Hematopoietic multipotent progenitor cell treated with erythropoietin and hydrocortisone succinate and interleukin-3 and kit ligand, for 4 days (in vitro differentiated cells): ENCODE data around the gene LGI4.
"Not testable (repeated sequence)": the region's sequence is repeated elsewhere in the genome, so short reads cannot be mapped to it uniquely, and the experiment has no call there.

Experiments used
- DNase-seq: peaks from one replicate; pipeline ENCODE4 v3.0.0-alpha.2; 2015

The LGI4 gene

GRCh38 chr19:35105411-35106290 lies 29.2 kb downstream of the LGI4 start:
- no peak for DNase-seq

GRCh38 chr19:35105047-35105410 lies 29.8 kb downstream of the LGI4 start:
- DNase-seq = no peak

- no peak for DNase-seq
Observed at GRCh38 chr19:35104361-35104760, 30.5 kb downstream of the LGI4 start.

- not testable (repeated sequence) for DNase-seq
Observed at GRCh38 chr19:35103614-35104013, 31.2 kb downstream of the LGI4 start.

DNA sequence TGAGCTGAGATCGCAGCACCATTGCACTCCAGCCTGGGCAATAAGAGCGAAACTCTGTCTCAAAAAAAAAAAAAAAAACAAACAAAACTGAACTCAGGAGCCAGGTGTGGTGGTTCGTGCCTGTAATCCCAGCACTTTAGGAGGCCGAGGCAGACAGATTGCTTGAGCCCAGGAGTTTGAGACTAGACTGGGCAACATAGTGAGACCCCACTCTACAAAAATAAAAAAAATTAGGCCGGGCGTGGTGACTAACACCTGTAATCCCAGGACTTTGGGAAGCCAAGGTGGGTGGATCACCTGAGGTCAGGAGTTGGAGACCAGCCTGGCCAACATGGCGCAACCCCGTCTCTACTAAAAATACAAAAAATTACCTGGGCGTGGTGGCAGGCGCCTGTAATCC lies 32.9 kb downstream of the LGI4 start:
- not testable (repeated sequence) for DNase-seq

DNA sequence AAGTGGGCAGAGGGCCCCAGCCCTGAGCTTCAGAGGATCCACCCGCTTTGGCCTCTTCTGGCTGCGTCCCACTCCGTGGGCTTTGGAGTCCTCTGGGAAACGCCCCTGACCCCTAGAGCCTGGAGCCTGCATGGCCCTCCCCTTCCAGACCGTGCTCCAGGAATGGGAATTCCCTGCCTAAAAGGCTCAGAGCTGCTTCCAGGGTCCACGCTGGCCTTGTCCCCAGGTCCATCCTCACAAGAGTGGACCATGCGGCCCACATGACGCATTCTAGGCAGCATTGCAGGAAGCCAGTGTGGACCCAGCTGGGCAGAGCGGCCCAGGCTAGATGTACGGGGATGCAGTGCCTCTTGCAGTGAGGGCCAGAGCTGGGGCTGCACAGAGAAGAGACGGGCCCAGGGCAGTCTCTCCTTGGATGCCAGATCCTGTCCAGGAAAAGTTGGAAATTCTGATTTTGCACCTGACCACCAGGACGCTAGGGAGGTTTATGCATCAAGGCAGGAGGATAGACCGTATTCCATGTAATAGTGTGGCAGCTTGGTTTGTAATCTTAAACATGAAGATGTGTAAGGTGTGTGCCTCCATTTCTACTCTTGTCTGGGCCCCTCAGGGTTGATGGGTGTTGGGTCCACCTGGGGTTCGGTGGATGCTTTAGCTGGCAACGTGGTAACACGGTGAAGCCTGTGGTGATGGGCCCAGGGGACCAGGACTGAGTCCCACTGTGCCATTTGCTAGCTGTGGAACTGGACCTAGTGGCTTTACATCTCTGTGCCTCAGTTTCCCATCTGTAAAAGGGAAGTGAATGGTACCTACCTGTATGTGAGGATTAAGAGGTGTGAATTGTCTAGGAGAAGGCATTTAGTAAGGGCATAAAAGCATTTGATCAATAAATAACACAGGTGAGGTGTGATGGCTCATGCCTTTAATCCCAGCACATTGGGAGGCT lies 34.0 kb downstream of the LGI4 start:
- DNase-seq = no peak

GRCh38 chr19:35099897-35100275 lies 35.0 kb downstream of the LGI4 start:
- no peak for DNase-seq

- no peak for DNase-seq
Observed at GRCh38 chr19:35099155-35099896, 35.5 kb downstream of the LGI4 start.

GRCh38 chr19:35098413-35099049 lies 36.3 kb downstream of the LGI4 start:
- no peak for DNase-seq

DNA sequence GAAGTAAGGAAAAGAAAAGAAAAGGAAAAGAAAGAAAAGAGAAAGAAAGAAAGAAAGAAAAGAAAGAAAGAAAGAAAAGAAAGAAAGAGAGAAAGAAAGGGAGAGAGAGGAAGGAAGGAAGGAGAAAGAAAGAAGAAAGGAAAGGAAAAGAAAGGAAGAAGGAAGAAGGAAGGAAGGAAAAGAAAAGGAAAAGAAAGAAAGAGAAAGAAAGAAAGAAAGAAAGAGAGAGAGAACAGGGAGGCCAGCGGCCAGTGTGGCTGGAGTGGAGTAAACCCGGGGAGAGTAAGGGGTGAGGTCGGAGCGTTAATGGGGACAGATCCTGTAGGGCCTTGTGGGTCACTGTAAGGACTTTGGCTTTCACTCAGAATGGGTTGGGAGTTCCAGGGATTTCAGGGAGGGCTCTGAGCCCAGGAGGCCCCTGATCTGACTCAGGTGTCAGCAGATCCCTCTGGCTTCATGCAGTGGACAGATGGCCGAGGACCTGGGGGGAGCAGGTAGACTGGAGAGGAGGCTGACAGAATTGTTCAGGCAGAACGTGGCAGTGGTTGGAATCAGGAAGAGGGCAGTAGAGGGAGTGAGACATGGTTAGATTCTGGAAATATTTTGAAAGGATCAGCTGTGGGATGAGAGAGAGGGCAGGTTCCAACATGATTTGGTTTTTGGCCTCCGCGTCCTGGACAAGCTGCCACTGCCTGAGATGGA lies 39.0 kb downstream of the LGI4 start:
- no peak for DNase-seq

DNA sequence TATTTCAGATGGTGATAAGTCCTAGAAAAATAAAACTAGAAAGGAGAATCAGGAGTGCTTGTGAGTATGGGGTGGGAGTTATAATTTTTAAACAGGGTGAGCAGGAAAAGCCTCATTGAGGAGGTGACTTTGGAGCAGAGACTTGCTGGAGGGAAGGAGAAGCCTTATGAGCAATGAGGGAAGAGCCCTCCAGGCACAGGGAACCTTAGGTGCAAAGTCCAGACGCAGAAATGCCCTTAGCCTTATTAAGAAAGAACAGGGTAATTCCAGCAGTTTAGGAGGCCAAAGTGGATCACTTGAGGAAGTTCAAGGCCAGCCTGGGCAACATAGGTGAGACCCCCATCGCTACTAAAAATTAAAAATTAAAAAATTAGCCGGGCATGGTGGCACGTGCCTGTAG lies 40.2 kb downstream of the LGI4 start:
- DNase-seq = no peak

- no peak for DNase-seq
Observed at GRCh38 chr19:35093941-35094647, 40.8 kb downstream of the LGI4 start.

GRCh38 chr19:35093430-35093829 lies 41.4 kb downstream of the LGI4 start:
- DNase-seq = no peak

DNA sequence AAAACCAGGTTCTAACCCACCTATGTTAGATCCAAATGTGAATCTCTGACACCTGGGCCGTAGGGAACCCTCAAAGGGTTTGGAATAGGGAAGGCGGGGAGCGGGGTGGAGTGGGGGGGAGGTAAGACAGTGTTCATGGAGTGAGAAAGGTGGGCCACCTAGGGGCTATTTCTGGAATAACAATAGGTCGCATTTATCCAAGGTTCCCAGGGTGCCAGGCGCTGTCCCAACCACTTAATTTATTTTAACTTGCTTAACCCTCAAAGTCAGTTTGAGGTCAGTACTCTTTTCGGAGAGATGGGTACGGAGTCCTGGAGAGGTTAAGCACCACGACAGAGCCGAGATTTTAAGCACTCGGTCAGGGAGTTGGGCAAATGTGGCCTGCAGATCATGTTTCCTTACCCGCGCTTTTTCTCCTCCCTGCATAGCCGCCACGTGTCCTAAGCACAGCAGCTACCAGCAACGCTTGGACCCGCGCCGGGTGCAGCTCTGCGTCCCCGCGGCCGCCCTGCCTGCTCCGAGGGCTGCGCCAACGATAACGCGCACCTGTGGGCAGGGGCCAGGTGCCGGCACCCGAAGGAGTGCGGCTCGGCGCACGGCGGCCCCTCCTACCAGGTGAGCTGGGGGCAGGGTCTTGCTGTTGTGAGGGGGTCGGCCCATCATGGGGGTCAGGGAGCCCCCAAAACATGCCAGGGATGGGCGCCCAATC lies 44.2 kb downstream of the LGI4 start:
- peak; percentile 75 for DNase-seq

DNA sequence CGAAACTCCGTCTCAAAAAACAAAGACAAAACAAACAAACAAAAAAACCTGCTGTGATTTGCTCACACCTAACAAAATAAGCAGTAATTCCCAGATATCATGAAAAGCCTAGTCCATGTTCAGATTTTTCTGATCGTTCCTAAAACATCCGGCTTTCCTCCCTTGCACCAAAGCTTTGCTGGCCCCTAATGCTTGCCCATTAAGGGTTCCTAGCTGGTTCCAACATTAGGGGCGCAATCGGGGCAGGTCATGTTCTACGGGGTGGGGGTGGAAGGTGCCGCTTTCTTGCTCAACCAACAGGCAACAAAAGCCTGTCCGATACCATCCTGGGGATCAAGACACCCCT lies 44.7 kb downstream of the LGI4 start:
- DNase-seq = no peak

- DNase-seq = no peak
Observed at GRCh38 chr19:35089554-35089953, 45.3 kb downstream of the LGI4 start.

DNA sequence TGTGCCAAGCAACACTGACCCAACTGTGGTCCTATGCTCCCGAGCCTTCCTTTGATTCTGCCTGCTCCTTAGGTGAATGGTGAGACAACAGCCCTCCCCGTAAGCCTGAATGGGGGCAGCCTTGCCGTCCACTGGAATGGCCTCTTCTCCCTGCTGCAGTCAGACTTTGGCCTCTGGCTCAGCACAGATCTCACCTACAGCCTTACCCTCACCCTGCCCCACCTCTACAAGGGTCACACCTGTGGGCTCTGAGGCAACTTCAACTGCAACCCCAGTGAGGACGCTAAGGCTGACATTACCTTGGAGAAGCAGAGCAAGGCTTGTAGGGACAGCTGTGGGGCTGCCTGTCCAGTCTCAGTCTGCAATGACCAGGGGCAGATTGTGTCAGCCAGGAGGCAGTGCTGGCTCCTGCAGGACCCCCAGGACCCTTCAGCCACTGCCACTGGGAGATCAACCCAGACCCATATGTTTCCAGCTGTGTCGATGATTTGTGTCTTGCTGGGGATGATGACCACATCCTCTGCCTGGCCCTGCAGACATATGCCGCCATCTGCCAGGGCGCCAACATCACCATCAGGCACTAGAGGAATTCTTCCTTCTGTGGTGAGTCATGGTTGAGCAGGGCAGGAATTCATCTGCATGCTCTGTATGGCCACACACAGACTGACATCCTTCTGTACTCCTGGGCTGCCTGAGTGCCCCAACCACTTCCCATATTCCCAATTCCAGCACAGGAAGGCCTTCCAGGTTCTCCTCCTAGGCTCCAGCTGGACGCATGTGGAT lies 46.5 kb downstream of the LGI4 start:
- no peak for DNase-seq

- no peak for DNase-seq
Observed at GRCh38 chr19:35087393-35087792, 47.5 kb downstream of the LGI4 start.

DNA sequence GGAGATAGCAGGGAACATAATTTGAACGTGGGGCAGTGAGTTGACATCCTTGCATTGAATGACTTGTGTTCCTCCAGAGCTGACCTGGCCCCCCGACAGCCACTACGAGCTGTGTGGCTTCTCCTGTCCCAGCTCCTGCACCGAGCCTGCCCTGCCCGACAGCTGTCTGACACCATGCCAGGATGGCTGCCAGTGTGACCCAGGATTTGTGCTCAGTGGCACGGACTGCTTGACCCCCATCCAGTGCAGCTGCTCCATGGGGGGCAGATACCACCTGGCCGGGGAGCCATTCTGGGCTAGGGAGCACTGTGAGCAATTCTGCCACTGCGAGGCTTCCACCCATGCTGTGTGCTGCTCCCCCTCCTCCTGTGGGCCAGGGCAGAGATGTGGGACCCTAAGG lies 48.4 kb downstream of the LGI4 start:
- DNase-seq = no peak

DNA sequence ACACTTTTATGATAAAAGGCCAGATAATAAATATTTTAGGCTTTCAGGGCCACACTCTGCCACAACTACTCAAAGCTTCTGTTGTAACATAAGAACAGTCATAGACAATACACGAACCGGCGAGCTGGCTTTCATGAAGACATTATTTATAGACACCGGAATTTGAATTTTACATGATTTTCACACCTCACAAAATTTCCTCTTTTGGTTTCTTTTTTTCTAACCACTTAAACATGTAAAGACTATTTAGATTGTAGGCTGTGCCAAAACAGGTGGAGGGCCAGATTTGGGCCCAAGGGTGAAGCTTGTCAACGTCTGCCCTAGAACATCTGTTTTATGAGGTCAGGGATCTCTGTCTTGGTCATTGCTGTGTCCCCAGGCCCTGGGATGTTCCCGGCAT lies 48.9 kb downstream of the LGI4 start:
- no peak for DNase-seq
